ENCODE results near the gene HOXB7. TPM values are rescaled to one million over a fixed set of nuclear protein-coding genes. Genes with fewer than 3 reads are reported as not detected.

Gene HOXB7
- total and polyA plus RNA-seq, 8 donors, result 2.4 to 10.5 (median 6.4) TPM

DNA sequence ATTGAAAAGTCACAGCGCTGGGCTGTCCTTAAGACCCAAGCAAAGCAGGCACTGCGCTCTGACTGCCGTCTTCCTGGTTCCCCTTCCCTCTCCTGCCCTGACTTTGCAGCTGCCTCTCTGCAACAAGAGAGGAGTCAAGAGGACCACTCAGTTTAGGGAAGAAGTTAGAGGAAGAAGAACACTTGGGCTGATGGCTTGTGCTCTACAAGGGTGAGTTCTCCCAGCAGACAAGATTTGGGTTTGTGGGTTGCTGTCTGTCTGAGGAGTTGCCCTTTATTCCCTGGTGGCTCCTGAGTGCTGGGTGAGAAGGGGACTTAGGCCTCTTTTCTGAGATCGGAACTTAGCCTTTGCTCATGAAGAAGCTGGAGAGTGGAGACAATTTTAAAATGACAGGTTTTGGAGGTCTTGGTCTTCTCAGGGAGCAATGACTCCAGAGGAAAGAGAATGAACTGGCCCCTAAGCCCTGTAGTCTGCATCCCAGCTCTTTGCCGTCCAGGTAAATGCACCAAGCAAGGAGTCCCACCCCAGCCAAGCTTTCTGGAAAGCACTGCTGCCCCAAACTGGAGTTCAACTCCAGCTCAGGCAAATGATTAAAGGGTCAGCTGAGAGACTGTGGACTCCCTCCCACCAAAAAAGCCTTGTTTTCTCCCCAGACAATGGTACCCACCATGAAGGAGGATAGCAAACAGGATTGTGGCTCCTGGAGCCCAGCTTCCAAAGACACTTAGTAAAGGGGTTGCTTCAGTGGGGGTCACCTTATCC is 18.0 kb upstream of the HOXB7 start:
- Histone ChIP-seq H3K27me3 (peaks cover 99 to 100% of the 10 kb centered on the region in 2 donors), H3K27ac (no peak overlapping the region), H3K36me3 (no peaks in the 10 kb centered on the region), H3K4me1 (peaks cover 14 to 27% of the 10 kb centered on the region in 2 donors), H3K4me3 (no peak overlapping the region), H3K9me3 (no peaks in the 10 kb centered on the region)
- ATAC-seq (no peak), DNase-seq (no peak)
- intact Hi-C loops (cut with DNase I), result no loop called here
- TF ChIP-seq, protein P1, sequence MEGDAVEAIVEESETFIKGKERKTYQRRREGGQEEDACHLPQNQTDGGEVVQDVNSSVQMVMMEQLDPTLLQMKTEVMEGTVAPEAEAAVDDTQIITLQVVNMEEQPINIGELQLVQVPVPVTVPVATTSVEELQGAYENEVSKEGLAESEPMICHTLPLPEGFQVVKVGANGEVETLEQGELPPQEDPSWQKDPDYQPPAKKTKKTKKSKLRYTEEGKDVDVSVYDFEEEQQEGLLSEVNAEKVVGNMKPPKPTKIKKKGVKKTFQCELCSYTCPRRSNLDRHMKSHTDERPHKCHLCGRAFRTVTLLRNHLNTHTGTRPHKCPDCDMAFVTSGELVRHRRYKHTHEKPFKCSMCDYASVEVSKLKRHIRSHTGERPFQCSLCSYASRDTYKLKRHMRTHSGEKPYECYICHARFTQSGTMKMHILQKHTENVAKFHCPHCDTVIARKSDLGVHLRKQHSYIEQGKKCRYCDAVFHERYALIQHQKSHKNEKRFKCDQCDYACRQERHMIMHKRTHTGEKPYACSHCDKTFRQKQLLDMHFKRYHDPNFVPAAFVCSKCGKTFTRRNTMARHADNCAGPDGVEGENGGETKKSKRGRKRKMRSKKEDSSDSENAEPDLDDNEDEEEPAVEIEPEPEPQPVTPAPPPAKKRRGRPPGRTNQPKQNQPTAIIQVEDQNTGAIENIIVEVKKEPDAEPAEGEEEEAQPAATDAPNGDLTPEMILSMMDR (IDR thresholded peaks at IDR 0.05), result no peak

DNA sequence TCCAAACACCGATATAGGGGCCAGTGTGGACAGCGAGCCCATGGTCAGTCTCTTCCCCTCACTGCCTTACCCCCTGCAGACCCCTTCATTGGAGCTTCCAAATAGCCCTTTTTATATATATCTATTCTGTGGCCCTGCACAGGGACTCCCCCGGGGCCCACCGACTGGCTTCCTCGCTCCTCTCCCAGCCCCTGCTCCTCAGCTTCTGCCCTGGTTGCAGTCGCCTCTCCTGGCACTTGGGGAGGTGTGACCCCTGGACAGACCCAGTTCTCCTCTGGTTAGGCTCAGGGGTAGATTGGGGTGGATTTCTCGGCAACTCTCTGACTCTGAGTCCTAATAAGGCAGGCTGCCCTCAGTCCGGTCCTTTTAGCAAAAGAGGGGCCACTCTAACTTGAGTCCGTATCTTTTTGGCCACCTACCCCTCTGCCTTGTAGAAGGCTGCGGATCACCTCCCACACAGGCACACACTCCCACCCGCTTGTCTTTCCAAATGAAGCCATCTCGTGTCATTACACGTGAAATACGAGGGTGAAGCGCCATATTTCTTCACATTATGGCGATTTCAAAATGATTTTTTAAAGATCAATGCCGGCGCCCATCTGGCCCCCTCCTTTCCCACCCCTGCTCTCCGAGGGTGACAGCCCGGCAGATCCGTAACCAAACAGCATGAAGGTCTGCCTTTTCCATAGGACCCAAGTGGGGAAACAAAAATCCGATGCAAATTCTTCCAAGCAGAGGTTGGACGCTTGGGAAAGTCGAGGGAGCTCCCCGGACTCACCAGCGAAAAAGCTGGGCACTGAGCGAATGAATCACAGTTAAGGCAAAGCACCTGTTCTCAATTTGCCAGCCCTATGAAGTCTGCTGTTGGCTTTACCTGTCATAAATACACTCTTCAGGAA is 17.1 kb upstream of the HOXB7 start:
- Histone ChIP-seq H3K27me3 (peaks cover 99 to 100% of the 10 kb centered on the region in 2 donors), H3K4me1 (peaks cover 14 to 27% of the 10 kb centered on the region in 2 donors), H3K27ac (no peak overlapping the region), H3K4me3 (no peak overlapping the region), H3K9me3 (no peaks in the 10 kb centered on the region), H3K36me3 (no peaks in the 10 kb centered on the region)
- no peak for DNase-seq
- TF ChIP-seq, protein P1 (IDR thresholded peaks at IDR 0.05), result no peak
- ATAC-seq, result no peak
- intact Hi-C loops (cut with DNase I), result no loop called here

DNA sequence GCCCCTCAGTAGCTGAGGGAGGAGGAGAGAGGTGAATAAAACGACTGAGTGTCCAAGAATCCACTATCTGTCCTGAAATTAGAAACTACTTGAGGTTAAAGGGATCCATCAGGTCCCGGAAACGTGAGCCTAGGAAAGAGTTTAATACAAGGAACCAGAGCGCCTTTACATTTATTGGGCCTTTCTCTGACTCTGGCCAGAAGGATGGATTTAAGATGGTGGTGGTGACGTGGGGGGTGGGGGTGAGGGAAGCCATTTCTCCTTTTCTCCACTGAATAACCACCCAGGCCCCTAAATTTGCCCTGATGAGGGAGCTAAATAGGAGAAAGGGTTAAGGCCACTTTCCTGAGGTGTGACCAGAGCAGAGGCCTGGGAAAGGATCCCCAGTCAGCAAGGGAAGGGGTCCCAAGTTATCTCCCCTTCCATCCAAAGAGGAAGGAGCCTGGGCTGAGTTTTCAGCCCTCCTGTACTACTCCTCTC is 16.3 kb upstream of the HOXB7 start:
- no peak for ATAC-seq
- intact Hi-C loops (cut with DNase I), result no loop called here
- Histone ChIP-seq H3K4me3 (no peak overlapping the region), H3K9me3 (no peaks in the 10 kb centered on the region), H3K4me1 (peaks cover 14 to 27% of the 10 kb centered on the region in 2 donors), H3K36me3 (no peaks in the 10 kb centered on the region), H3K27ac (no peak overlapping the region), H3K27me3 (peaks cover 98 to 100% of the 10 kb centered on the region in 2 donors)
- TF ChIP-seq, protein P1 (IDR thresholded peaks at IDR 0.05), result no peak
- no peak for DNase-seq

DNA sequence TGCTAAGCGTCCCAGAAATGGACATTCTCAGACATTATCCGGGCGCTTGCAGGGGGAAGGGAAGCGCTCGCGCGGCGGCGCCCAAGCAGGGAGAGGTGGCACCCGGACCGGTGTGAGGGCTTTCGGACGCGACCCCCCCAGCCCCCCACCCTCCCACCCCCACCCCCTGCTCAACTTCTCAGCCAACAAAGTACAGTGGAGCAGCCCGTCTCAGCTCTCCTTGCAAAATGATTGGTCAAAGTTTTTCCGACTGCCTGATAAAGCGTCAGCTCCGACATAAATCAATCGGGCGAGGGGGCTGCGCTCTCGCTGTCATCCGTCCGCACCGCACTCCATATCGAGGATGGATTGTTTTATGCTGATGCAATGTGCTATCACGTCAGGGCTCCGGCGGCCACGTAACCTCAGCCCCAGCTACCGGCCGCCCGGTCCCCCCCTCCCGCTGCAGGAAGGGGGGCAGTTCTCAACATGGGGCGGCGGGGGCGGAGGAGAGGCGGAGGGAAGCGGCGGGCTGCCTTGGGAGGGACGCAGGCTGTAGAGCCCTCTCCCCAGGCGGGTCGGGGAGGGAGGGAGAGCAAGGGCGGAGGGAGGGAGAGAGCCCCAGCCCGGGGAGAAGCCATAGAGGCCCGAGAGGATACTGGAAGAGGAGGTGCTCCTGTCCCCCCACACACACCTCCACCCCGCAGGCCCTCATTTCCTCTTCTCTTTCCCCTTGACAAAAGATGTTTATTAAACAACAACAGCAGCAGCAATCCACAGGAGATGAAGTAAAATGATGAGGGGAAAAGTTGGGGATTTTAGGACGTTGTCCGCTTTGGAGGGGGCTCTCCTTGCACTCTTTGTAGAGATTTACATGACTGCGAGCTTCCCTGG is 15.7 kb upstream of the HOXB7 start, which contains the start of gene HOXB9:
HOXB9 (minus strand) TSS at position 114 of the 873 bp plus-strand sequence; CDS start at position 25, 89 bp downstream.
- DNase-seq, result no peak
- no peak for ATAC-seq

More for the DNA sequence above, 15.7 kb upstream of the HOXB7 start, which contains the start of gene HOXB9:
- H3K4me1 ChIP-seq, result peaks cover 14 to 27% of the 10 kb centered on the region in 2 donors
- H3K9me3 ChIP-seq, result no peaks in the 10 kb centered on the region
- peaks cover 99 to 100% of the 10 kb centered on the region in 2 donors for H3K27me3 ChIP-seq
- TF ChIP-seq, protein P1 (IDR thresholded peaks at IDR 0.05), result no peak
- no peaks in the 10 kb centered on the region for H3K36me3 ChIP-seq
- H3K27ac ChIP-seq, result no peak within 1 kb of the TSS
- intact Hi-C loops (cut with DNase I), result no loop called here
- H3K4me3 ChIP-seq, result peak within 1 kb of the TSS; percentile 15 to 26
